Smooth muscle cell (in vitro differentiated cells): ENCODE data around the gene FNBP1. TPM values are rescaled to one million over a fixed set of nuclear protein-coding genes. Genes with fewer than 3 reads are reported as not detected.

ENCODE experiments used
- DNase-seq: peaks from one replicate; lab custom pipeline; 2025; ENCODE audit not compliant: unreplicated experiment; lab: John Stamatoyannopoulos, UW
- H2AFZ ChIP-seq: fragments of 200-600 bp; sonication (generic); 2 replicates; pipeline ENCODE4 v1.6.0; 2016; ENCODE audit warnings: antibody characterized with exemption, low read depth, mild to moderate bottlenecking
- H3F3A ChIP-seq: fragments of 200-600 bp; sonication (generic); 2 replicates; pipeline ENCODE4 v1.6.0; 2017; ENCODE audit warnings: antibody characterized with exemption, low read depth
- H3K27ac ChIP-seq: fragments of 200-600 bp; sonication (generic); 2 replicates; pipeline ENCODE4 v1.5.1; 2016; ENCODE audit warnings: low read depth, mild to moderate bottlenecking
- H3K27me3 ChIP-seq: fragments of 200-600 bp; sonication (generic); 2 replicates; pipeline ENCODE4 v1.6.1; 2016; ENCODE audit warnings: low read depth, mild to moderate bottlenecking
- H3K36me3 ChIP-seq: fragments of 200-600 bp; sonication (generic); 2 replicates; pipeline ENCODE4 v1.5.1; 2016; ENCODE audit warnings: low read depth
- H3K4me1 ChIP-seq: fragments of 200-600 bp; sonication (generic); 2 replicates; pipeline ENCODE4 v1.5.1; 2016; ENCODE audit warnings: low read depth
- H3K4me2 ChIP-seq: fragments of 200-600 bp; sonication (generic); 2 replicates; pipeline ENCODE4 v1.6.0; 2016; ENCODE audit warnings: mild to moderate bottlenecking
- H3K4me3 ChIP-seq: fragments of 200-600 bp; sonication (generic); 2 replicates; pipeline ENCODE4 v1.5.1; 2016; ENCODE audit warnings: mild to moderate bottlenecking
- H3K79me2 ChIP-seq: fragments of 200-600 bp; sonication (generic); 2 replicates; pipeline ENCODE4 v1.6.0; 2016; ENCODE audit warnings: low read depth, mild to moderate bottlenecking
- H3K9ac ChIP-seq: fragments of 200-600 bp; sonication (generic); 2 replicates; pipeline ENCODE4 v1.6.0; 2016; ENCODE audit warnings: low read depth
- H3K9me3 ChIP-seq: fragments of 200-600 bp; sonication (generic); replicated peaks from 2 replicates; pipeline ENCODE4 v1.5.1; 2016; ENCODE audit warnings: low read depth
- H4K20me1 ChIP-seq: fragments of 200-600 bp; sonication (generic); 2 replicates; pipeline ENCODE4 v1.6.0; 2016; ENCODE audit warnings: low read depth
- CTCF ChIP-seq: fragments of 200-600 bp; sonication (generic); IDR thresholded peaks from 2 replicates; pipeline ENCODE4 v1.5.1; 2017; ENCODE audit warnings: borderline replicate concordance, mild to moderate bottlenecking, antibody characterized with exemption; ENCODE audit not compliant: insufficient read depth, poor library complexity, severe bottlenecking
- WGBS: methylation state at CpG from one replicate; pipeline ENCODE4 v1.1.7; 2016; ENCODE audit warnings: low lambda C conversion rate; 5-methylcytosine and 5-hydroxymethylcytosine counted together
- polyA plus RNA-seq: library from polyadenylated mRNA; unstranded; fragments of >200 nt; fragmentation: Nextera tagmentation; extraction: Ambion mirVana; gene quantifications from 2 replicates; pipeline ENCODE4 v1.2.1, GENCODE V29; 2016
- total RNA-seq: library from RNA; depleted of rRNA; stranded (reverse); fragments of >200 nt; gene quantifications from 2 replicates; pipeline ENCODE4 v1.2.3, GENCODE V29; 2014

FNBP1 gene
- total and polyA plus RNA-seq, 2 experiments from 2014 or later, result 17.1 to 17.2 TPM

GRCh38 chr9:129972816-129973215, 70.2 kb downstream of the FNBP1 start:
- WGBS, result 82% methylated on average over 4 of the region's 4 CpGs
- no peak for TF ChIP-seq CTCF
- Histone ChIP-seq H3K4me3 (no peak overlapping the region), H4K20me1 (no peaks in the 10 kb centered on the region), H3K27me3 (no peaks in the 10 kb centered on the region), H3F3A (peaks cover 5% of the 10 kb centered on the region), H3K27ac (no peak overlapping the region), H3K4me2 (no peak overlapping the region), H3K79me2 (no peaks in the 10 kb centered on the region), H3K4me1 (peaks cover 7% of the 10 kb centered on the region), H3K9me3 (no peaks in the 10 kb centered on the region), H3K36me3 (no peaks in the 10 kb centered on the region), H2AFZ (no peak overlapping the region), H3K9ac (no peak overlapping the region)
- no peak for DNase-seq

- H3F3A ChIP-seq, result peaks cover 31% of the 10 kb centered on the region
- no peaks in the 10 kb centered on the region for H3K27me3 ChIP-seq
- H3K36me3 ChIP-seq, result no peaks in the 10 kb centered on the region
- H3K4me3 ChIP-seq, result no peak overlapping the region
- DNase-seq, result no peak
- H3K79me2 ChIP-seq, result no peaks in the 10 kb centered on the region
- no peak overlapping the region for H3K9ac ChIP-seq
- peaks cover 27% of the 10 kb centered on the region for H3K4me1 ChIP-seq
- H3K27ac ChIP-seq, result peak overlapping the region; percentile 55
- no peaks in the 10 kb centered on the region for H4K20me1 ChIP-seq
- no peaks in the 10 kb centered on the region for H3K9me3 ChIP-seq
- no peak overlapping the region for H2AFZ ChIP-seq
- WGBS, result 30% methylated on average over 4 of the region's 4 CpGs
- H3K4me2 ChIP-seq, result peak overlapping the region; percentile 38
- no peak for TF ChIP-seq CTCF
Observed at GRCh38 chr9:129968690-129969485, 74.1 kb downstream of the FNBP1 start.

GRCh38 chr9:129964901-129965734, 77.9 kb downstream of the FNBP1 start:
- peak overlapping the region; percentile 9 for H2AFZ ChIP-seq
- peak overlapping the region; percentile 93 for H3K27ac ChIP-seq
- peaks cover 44% of the 10 kb centered on the region for H3K4me1 ChIP-seq
- no peaks in the 10 kb centered on the region for H3K36me3 ChIP-seq
- H3K4me3 ChIP-seq, result peak overlapping the region; percentile 0
- 50% methylated on average over 21 of the region's 21 CpGs for WGBS
- no peaks in the 10 kb centered on the region for H4K20me1 ChIP-seq
- peaks cover 31% of the 10 kb centered on the region for H3F3A ChIP-seq
- H3K79me2 ChIP-seq, result peaks cover 6% of the 10 kb centered on the region
- peak overlapping the region; percentile 67 for H3K9ac ChIP-seq
- H3K9me3 ChIP-seq, result no peaks in the 10 kb centered on the region
- DNase-seq, result no peak
- H3K4me2 ChIP-seq, result peak overlapping the region; percentile 78
- no peak for TF ChIP-seq CTCF
- no peaks in the 10 kb centered on the region for H3K27me3 ChIP-seq
